GM18873 (cell line): ENCODE results near the gene ZNF524.

ENCODE experiments used
- ATAC-seq: cut with Tn5 transposase; IDR thresholded peaks from one replicate; pipeline ENCODE4 v1.9.1; 2021; ENCODE audit warnings: mild to moderate bottlenecking, moderate library complexity, moderate number of reproducible peaks; ENCODE audit not compliant: unreplicated experiment, low FRiP score

Gene ZNF524

GRCh38 chr19:55618426-55618825 lies 18.3 kb downstream of the ZNF524 start:
- ATAC-seq = no peak

- no peak for ATAC-seq
Observed at GRCh38 chr19:55619286-55619685, 19.2 kb downstream of the ZNF524 start.

- ATAC-seq = no peak
Observed at GRCh38 chr19:55620410-55621204, 20.5 kb downstream of the ZNF524 start.

GRCh38 chr19:55621205-55621672 lies 21.2 kb downstream of the ZNF524 start:
- ATAC-seq = no peak

GRCh38 chr19:55621673-55622231 lies 21.7 kb downstream of the ZNF524 start:
- no peak for ATAC-seq

GRCh38 chr19:55622242-55622969 lies 22.3 kb downstream of the ZNF524 start:
- no peak for ATAC-seq

GRCh38 chr19:55623130-55623529 lies 23.0 kb downstream of the ZNF524 start:
- no peak for ATAC-seq

GRCh38 chr19:55623561-55623960 lies 23.5 kb downstream of the ZNF524 start:
- no peak for ATAC-seq

GRCh38 chr19:55624109-55625003 lies 24.3 kb downstream of the ZNF524 start, which contains the start of gene ZNF784:
Gene ZNF784, minus strand, starts transcription at chr19:55624566. Its CDS starts 5 bp downstream, at chr19:55624561.
- ATAC-seq = no peak

- no peak for ATAC-seq
Observed at GRCh38 chr19:55625004-55625326, 24.9 kb downstream of the ZNF524 start.

- ATAC-seq = no peak
Observed at GRCh38 chr19:55626350-55626749, 26.3 kb downstream of the ZNF524 start.

GRCh38 chr19:55632463-55632834 lies 32.4 kb downstream of the ZNF524 start:
- ATAC-seq = no peak

GRCh38 chr19:55633861-55634260 lies 33.8 kb downstream of the ZNF524 start:
- no peak for ATAC-seq

GRCh38 chr19:55635334-55635717 lies 35.2 kb downstream of the ZNF524 start:
- no peak for ATAC-seq

- ATAC-seq = no peak
Observed at GRCh38 chr19:55635856-55636440, 35.9 kb downstream of the ZNF524 start.

GRCh38 chr19:55636723-55637122 lies 36.6 kb downstream of the ZNF524 start:
- no peak for ATAC-seq

- no peak for ATAC-seq
Observed at GRCh38 chr19:55637534-55637933, 37.4 kb downstream of the ZNF524 start.

- ATAC-seq = no peak
Observed at GRCh38 chr19:55638864-55639359, 38.8 kb downstream of the ZNF524 start.

- no peak for ATAC-seq
Observed at GRCh38 chr19:55640043-55640576, 40.0 kb downstream of the ZNF524 start.
